ENCODE measurements around the gene COL6A3.

DNA sequence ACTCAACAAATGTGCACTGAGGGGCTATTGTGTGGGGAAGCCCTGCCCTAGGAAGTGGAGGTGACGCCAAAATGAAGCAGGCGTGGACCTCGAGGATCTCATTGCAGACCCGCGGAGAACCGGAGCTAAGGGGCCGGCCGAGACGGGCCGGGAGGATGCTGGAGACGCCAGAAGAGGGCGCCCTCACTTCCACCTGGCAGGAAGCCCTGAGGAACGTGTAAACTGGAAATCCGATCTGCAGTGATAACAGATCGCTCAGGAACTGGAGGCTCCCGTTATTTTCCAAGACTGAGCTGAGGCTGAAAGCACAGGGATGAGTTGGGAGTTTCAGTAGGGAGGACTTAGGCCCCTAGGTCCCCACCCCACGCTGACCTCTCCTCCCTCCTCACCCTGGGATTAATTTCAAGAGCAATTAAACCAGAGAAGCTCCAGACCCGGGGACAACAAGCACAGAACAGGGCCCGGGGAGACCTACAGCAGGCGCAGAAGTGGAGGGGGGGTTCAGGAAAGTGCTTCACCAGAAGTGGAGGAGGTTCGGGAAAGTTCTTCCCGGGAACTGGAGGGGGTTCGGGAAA, 7.7 kb upstream of the COL6A3 start:
- TF ChIP-seq, protein P1, sequence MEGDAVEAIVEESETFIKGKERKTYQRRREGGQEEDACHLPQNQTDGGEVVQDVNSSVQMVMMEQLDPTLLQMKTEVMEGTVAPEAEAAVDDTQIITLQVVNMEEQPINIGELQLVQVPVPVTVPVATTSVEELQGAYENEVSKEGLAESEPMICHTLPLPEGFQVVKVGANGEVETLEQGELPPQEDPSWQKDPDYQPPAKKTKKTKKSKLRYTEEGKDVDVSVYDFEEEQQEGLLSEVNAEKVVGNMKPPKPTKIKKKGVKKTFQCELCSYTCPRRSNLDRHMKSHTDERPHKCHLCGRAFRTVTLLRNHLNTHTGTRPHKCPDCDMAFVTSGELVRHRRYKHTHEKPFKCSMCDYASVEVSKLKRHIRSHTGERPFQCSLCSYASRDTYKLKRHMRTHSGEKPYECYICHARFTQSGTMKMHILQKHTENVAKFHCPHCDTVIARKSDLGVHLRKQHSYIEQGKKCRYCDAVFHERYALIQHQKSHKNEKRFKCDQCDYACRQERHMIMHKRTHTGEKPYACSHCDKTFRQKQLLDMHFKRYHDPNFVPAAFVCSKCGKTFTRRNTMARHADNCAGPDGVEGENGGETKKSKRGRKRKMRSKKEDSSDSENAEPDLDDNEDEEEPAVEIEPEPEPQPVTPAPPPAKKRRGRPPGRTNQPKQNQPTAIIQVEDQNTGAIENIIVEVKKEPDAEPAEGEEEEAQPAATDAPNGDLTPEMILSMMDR (IDR thresholded peaks at IDR 0.05), result peak; percentile 48 to 86 (median 82)
- no peak for TF ChIP-seq POLR2A (IDR thresholded peaks at IDR 0.05)

All from right lobe of liver (tissue), 4 donors.